ENCODE data around the gene ARHGAP45. TPM values are rescaled to one million over a fixed set of nuclear protein-coding genes. Genes with fewer than 3 reads are reported as not detected.

Gene ARHGAP45
- total RNA-seq, 2 donors from 2014 or later: 13.2 to 23.4 TPM

- TF ChIP-seq POLR2A (IDR thresholded peaks at IDR 0.05): no peak
- no peak for TF ChIP-seq CTCF (IDR thresholded peaks at IDR 0.05)
- 93 to 96% methylated on average over 8 to 46 of the region's 50 CpGs for WGBS, 2 donors
- DNase-seq (no peak), ATAC-seq (no peak)
- Histone ChIP-seq H3K27ac (no peak overlapping the region), H3K4me3 (no peak overlapping the region), H3K9me3 (no peaks in the 10 kb centered on the region), H3K36me3 (replicated peaks in 1 of 2; ENCODE audit: insufficient read depth in 1 of 2, low read depth in 2 of 2) (peaks cover 17 to 65% of the 10 kb centered on the region in 2 donors), H3K27me3 (no peaks in the 10 kb centered on the region), H3K4me1 (no peaks in the 10 kb centered on the region)
- intact Hi-C loops (cut with DNase I): no loop called here
Observed at GRCh38 chr19:1119475-1120217, 52.7 kb downstream of the ARHGAP45 start.

- Histone ChIP-seq H3K4me3 (no peak overlapping the region), H3K27ac (no peak overlapping the region), H3K27me3 (no peaks in the 10 kb centered on the region), H3K36me3 (replicated peaks in 1 of 2; ENCODE audit: insufficient read depth in 1 of 2, low read depth in 2 of 2) (peaks cover 17 to 57% of the 10 kb centered on the region in 2 donors), H3K4me1 (no peaks in the 10 kb centered on the region), H3K9me3 (no peaks in the 10 kb centered on the region)
- ATAC-seq (no peak), DNase-seq (no peak)
- WGBS, 2 donors: 89 to 93% methylated on average over 3 to 9 of the region's 10 CpGs
- no peak for TF ChIP-seq CTCF (IDR thresholded peaks at IDR 0.05)
- TF ChIP-seq POLR2A (IDR thresholded peaks at IDR 0.05): no peak
- intact Hi-C loops (cut with DNase I): no loop called here
Observed at GRCh38 chr19:1121395-1121794, 54.4 kb downstream of the ARHGAP45 start.

- ATAC-seq (no peak), DNase-seq (no peak)
- H3K4me3 ChIP-seq: no peak overlapping the region
- no peak for TF ChIP-seq CTCF (IDR thresholded peaks at IDR 0.05)
- TF ChIP-seq POLR2A (IDR thresholded peaks at IDR 0.05): no peak
- WGBS, 2 donors: 93 to 95% methylated on average over 44 to 51 of the region's 63 CpGs
- H3K9me3 ChIP-seq: no peaks in the 10 kb centered on the region
- intact Hi-C loops (cut with DNase I): no loop called here
- H3K4me1 ChIP-seq: no peaks in the 10 kb centered on the region
- no peak overlapping the region for H3K27ac ChIP-seq
- peaks cover 19 to 55% of the 10 kb centered on the region in 2 donors for H3K36me3 ChIP-seq (replicated peaks in 1 of 2; ENCODE audit: insufficient read depth in 1 of 2, low read depth in 2 of 2)
- no peaks in the 10 kb centered on the region for H3K27me3 ChIP-seq
Observed at GRCh38 chr19:1122021-1122971, 55.3 kb downstream of the ARHGAP45 start.

GRCh38 chr19:1122972-1123363, 56.0 kb downstream of the ARHGAP45 start:
- Histone ChIP-seq H3K36me3 (replicated peaks in 1 of 2; ENCODE audit: insufficient read depth in 1 of 2, low read depth in 2 of 2) (peaks cover 21 to 51% of the 10 kb centered on the region in 2 donors), H3K9me3 (no peaks in the 10 kb centered on the region), H3K4me3 (no peak overlapping the region), H3K27ac (no peak overlapping the region), H3K27me3 (no peaks in the 10 kb centered on the region), H3K4me1 (no peaks in the 10 kb centered on the region)
- ATAC-seq: peak; percentile 41
- intact Hi-C loops (cut with DNase I): no loop called here
- 68 to 83% methylated on average over 15 to 21 of the region's 21 CpGs for WGBS, 2 donors
- TF ChIP-seq CTCF (IDR thresholded peaks at IDR 0.05) (no peak), POLR2A (IDR thresholded peaks at IDR 0.05) (no peak)
- DNase-seq: peak in 3 of 4 donors; percentile 49 to 55 (median 53)

Data from body of pancreas (tissue), 4 donors.